ENCODE measurements around the gene C2CD2L.
"Not testable (repeated sequence)": the region's sequence is repeated elsewhere in the genome, so short reads cannot be mapped to it uniquely, and the experiment has no call there.

Gene C2CD2L

DNA sequence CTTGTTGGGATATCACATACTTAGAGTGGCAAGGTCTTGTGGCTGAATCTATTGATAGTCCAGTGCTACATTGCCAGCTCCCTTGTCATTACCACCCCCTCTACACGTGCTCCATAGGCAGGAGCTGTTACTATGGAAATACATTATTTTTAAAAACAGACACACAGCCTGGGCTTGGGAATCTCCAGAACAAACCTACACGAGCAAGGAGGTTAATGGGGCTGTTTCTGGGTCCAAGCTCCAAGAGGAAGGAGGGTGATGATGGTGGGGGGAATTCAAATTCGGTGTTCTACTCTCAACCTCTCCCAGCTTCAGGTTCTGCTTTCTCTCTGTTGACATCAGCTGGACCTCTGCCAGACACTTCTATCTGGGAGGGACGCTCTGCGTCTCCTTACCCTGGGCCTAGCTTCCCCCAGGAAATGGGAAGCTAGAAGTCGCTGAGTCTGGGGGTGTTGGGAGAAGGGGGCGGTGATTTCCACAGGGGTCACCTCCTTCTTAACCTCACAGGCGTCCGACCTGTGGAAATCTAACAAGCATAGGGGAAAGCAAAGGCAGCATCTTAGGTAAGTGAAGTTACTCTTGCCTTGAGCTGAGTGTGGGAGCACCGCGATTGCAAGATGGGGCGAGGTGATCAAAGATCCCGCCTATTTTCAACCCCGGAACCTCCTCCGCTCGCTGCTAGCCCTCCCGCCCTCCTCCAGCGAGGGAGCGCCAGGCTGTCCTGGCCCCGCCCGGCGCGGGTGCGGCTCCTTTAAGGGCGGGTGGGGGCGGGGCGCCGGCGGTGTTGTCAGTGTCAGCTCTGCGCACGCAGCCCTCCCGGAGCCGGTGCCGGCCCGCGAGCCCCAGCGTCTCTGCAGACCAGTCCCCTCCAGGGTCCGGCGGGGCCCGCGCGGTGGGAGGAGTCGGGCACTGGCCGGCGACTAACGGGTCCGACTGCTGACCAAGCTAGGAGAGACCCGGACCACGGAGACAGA is at the start of gene C2CD2L:
Gene C2CD2L, plus strand, starts transcription at position 781 of the 974 bp plus-strand sequence. CDS start 398 bp downstream, outside the sequence.
- DNase-seq = peak; percentile 77 to 95 (median 90)
- intact Hi-C loops (cut with DNase I) = no loop called here

DNA sequence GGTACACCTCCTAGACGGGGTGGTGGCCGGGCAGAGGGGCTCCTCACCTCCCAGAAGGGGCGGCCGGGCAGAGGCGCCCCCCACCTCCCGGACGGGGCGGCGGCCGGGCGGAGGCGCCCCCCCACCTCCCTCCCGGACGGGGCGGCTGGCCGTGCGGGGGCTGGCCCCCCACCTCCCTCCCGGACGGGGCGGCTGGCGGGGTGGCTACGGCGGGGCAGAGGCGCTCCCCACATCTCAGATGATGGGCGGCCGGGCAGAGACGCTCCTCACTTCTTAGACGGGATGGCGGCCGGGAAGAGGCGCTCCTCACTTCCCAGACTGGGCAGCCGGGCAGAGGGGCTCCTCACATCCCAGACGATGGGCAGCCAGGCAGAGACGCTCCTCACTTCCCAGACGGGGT is 48.0 kb upstream of the C2CD2L start:
- intact Hi-C loops (cut with DNase I); DNase-seq: not testable (repeated sequence)

DNA sequence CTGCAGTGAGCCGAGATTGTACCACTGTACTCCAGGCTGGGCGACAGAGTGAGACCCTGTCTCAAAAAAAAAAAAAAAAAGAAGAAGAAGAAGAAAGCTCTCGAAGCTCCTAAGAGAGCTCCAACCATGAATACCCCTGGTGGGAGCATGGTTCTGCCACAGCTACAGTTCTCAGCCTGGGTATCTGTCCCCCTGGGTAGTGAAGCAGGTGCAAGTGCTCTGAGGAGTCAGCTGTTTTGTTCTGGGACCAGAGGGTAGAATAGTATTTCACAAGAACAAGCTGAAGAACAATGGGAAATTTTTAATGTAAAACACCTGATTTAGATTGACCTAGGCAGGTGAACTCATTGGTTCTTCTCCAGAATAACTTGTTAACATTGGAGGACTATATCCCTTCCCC is 45.9 kb upstream of the C2CD2L start:
- no peak for DNase-seq
- intact Hi-C loops (cut with DNase I) = no loop called here

DNA sequence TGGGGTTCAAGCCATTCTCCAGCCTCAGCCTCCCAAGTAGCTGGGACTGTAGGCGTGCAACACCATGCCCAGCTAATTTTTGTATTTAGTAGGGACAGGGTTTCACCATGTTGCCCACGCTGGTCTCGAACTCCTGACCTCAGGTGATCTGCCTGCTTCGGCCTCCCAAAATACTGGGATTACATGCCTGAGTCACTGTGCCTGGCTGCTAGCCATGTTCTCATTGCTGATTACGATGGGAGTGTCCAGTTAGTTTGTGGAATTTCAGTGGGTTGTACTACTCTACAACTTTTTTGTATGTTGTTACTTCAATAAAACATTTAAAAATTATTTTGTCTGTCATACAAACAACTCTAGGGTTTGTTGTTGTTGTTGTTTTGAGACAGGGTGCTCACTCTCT is 44.4 kb upstream of the C2CD2L start:
- no peak for DNase-seq
- intact Hi-C loops (cut with DNase I) = no loop called here

DNA sequence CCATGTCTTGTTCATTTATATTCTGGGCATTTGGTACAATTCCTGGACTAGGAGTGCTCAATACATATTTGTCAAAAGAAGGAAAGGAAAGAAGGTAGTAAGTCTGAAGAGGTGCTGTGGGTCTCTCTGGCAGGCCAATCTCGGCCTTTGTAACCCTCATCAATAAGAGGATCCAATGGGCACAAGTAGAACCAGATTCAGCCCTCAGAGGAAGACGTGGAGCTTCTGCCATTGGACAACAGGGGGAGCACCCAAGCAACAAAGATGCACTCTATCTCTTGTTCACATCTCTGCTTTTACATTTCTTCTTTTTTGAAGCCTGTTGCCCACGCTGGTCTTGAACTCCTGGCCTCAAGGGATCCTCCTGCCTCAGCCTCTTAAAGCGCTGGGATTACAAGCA is 41.8 kb upstream of the C2CD2L start:
- no peak for DNase-seq
- intact Hi-C loops (cut with DNase I) = no loop called here

DNA sequence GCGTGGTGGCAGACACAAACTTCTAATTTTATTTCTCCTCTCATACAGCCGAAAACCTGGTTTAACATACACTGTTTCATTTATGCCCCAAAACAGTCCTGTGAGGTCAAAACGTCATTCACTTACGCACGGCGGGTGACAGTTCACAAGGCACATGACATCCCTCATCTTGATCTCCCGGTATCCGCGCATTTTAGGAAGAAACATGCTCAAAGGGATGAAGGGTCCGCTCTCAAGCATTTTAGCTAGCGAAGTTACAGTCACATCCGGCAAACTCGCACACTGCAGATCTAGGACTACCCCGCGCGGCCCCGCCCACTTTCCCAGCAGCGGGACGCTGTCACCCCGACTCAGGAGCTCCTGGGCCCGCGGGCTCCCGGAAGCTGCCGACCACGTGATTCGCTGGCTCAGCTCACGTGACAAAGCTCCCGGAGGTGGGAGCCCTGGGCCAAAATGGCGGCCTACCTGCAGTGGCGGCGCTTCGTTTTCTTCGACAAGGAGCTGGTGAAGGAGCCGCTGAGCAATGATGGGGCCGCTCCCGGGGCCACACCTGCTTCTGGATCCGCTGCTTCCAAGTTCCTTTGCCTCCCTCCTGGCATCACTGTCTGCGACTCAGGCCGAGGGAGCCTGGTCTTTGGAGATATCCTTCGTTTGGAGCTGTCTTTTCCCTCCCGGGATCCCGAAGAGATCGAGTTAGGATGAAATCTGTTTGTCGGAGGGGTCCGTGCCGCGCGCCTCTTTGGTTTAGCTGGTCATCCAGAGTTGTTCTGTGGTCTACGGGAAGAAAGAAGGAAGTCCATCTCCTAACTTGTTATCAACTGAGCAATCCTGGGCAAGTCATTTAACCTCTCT is 39.5 kb upstream of the C2CD2L start, which contains the start of gene VPS11:
Gene VPS11, plus strand, starts transcription at position 448 of the 852 bp plus-strand sequence. Its CDS starts 6 bp downstream, at position 454.
- intact Hi-C loops (cut with DNase I) = no loop called here
- peak; percentile 94 to 100 (median 98) for DNase-seq

DNA sequence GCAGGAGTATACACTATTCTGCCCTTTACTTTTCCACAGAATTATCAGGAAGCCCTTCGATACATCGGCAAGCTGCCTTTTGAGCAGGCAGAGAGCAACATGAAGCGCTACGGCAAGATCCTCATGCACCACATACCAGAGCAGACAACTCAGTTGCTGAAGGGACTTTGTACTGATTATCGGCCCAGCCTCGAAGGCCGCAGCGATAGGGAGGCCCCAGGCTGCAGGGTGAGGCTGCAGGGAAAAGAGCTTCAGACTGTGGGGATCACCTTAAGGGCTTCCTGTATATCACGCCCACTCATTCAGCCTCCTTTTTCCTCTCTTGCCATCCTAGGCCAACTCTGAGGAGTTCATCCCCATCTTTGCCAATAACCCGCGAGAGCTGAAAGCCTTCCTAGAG is 29.3 kb upstream of the C2CD2L start:
- no peak for DNase-seq
- intact Hi-C loops (cut with DNase I) = no loop called here

DNA sequence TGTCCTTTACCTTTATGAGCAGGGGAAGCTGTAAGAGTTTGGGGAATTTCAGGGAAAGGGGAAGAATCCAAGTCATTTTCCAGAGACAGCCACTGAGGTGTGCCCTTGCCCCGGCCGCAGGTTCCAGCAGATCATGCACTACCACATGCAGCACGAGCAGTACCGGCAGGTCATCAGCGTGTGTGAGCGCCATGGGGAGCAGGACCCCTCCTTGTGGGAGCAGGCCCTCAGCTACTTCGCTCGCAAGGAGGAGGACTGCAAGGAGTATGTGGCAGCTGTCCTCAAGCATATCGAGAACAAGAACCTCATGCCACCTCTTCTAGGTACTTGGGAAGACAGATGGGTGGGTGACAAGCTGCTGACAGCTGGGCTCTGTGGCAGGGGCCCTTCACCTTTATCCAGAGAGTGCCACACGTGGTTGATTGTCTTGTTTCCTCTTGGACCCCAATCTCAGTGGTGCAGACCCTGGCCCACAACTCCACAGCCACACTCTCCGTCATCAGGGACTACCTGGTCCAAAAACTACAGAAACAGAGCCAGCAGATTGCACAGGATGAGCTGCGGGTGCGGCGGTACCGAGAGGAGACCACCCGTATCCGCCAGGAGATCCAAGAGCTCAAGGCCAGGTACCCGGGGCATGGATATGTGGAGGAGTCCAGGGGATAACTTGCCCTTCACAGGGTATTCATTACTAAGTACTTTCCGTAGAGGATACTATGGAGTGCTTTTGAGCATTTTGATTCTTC is 28.3 kb upstream of the C2CD2L start:
- no peak for DNase-seq
- intact Hi-C loops (cut with DNase I) = no loop called here

DNA sequence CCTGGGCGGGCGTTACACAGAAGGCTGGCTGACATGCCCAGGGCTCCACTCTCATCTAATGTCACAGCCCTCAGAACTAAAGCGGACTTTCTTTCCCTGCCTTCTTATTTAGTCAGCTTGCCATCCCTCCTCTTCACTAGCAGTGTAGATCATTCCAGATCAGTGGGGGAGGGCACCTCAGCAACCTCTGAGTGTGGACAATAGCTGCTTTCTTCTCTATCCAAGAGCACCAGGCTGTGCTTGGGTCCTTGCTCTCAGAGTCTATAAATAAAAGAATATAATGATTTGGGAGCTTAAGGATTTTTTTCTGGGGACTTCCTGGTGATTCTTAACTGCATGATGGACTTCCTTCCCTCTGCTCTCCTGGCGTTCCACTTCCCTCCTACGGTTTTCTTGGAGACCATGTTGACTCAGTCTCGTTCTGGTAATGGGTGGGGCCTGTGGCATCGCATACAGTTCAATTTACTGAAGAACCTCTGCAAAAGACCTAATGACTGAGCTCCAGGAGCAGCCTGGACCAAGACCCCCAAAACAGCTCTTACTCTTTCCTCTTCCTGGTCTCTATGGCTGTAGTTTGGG is 25.4 kb upstream of the C2CD2L start:
- peak in 34 of 42 donors; percentile 41 to 88 (median 69) for DNase-seq
- intact Hi-C loops (cut with DNase I) = no loop called here

DNA sequence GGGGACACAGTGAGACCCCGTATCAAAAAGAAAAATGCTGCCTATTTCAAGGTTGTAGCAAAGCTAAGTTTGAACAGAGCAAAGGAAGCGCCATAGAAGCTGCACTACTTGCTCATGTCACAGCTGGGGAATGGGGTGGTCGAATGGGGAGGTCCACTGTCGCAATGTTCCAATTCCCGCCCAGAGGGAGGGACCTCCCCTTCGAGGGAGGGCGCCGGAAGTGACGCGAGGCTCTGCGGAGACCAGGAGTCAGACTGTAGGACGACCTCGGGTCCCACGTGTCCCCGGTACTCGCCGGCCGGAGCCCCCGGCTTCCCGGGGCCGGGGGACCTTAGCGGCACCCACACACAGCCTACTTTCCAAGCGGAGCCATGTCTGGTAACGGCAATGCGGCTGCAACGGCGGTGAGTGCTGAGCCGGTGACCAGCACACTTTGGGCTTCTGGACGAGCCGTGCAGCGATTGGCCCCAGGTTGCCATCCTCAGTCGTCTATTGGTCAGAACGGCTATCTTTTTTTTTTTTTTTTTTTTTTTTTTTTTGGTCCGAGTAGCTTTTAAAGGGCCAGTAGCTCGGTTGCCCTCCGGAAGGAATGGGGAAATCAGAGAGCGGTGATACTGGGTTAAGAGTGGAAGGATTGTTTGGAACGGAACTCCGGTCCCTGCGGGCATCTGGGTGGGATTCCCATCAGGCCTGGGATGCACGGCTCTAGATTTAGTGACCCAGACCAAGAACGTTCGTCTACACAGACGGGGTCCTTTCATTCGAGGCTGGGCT is 22.3 kb upstream of the C2CD2L start, which contains the start of gene HMBS:
Gene HMBS, plus strand, starts transcription at position 219 of the 774 bp plus-strand sequence. Its CDS starts 153 bp downstream, at position 372.
- peak; percentile 93 to 98 (median 97) for DNase-seq
- intact Hi-C loops (cut with DNase I) = no loop called here

DNA sequence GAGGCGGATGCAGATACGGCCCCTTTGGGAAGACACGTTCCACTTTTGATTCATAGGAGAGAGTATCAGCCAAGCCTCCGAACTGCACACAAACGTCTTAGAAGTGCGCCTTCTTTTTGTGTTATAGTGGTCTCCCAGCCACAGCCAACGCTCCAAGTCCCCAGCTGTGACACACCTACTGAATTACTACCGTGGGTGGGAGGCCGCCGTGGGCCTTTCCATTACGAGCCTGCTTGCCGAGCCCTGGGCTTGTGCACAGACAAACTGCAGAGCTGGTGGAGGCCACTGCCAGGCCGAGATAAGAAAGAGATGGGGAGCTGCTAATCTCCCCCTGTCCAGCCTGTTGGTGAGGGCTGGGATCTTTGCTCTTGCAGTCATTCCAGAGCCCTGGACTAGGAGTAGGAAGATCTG is 21.7 kb upstream of the C2CD2L start:
- intact Hi-C loops (cut with DNase I) = no loop called here

DNA sequence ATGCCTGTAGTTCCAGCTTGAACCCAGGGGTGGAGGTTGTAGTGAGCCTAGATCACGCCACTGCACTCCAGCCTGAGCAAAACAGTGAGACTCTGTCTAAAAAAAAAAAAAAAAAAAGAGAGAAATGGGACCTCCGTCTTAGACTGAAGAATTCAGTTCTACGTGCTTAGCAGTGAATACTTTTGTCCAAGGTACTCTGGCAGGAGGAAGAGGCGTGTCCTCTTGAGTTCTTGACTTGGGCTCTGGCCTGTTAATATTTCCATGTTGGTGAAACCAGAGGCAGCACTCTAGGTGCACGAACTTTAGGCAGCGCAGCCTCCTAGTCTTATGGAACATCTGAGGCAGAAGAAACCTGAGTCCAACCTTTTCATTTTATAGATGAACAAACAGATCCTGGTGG is 20.0 kb upstream of the C2CD2L start:
- no peak for DNase-seq
- intact Hi-C loops (cut with DNase I) = no loop called here

More for the DNA sequence above, 21.7 kb upstream of the C2CD2L start:
- peak in 3 of 42 donors; percentile 21 to 54 (median 33) for DNase-seq

DNA sequence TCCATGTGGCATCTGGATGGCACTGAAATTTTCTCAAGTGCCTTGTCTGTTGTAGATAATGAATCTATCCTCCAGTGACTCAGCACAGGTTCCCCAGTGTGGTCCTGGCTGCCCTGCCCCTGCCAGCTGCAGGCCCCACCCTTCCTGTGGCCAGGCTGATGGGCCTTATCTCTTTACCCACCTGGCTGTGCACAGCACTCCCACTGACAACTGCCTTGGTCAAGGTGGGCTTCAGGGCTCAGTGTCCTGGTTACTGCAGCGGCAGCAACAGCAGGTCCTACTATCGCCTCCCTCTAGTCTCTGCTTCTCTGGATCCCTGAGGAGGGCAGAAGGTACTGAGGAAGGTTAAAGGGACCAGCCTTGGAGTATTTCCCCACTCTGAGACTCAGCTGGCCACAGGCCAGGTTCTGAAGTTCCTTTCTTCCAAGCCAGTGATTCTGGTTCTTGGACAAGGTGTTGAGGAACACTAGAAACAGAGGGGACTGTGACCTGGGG is 19.4 kb upstream of the C2CD2L start:
- DNase-seq = no peak
- intact Hi-C loops (cut with DNase I) = no loop called here

DNA sequence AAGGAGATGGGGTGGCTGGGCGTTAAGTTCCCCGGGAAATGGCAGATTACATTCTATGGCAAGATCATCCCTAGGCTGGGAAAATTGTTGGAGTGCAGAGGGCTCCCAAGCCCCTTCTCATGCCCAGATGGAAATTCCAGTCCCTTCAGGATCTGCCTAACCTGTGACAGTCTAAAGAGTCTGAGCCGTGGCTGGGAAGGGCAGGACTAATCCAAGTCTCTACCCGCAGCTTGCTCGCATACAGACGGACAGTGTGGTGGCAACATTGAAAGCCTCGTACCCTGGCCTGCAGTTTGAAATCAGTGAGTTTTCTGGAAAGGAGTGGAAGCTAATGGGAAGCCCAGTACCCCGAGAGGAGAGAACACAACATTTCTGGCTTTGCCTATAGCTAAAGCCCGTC is 18.7 kb upstream of the C2CD2L start:
- intact Hi-C loops (cut with DNase I) = no loop called here
- DNase-seq = no peak

DNA sequence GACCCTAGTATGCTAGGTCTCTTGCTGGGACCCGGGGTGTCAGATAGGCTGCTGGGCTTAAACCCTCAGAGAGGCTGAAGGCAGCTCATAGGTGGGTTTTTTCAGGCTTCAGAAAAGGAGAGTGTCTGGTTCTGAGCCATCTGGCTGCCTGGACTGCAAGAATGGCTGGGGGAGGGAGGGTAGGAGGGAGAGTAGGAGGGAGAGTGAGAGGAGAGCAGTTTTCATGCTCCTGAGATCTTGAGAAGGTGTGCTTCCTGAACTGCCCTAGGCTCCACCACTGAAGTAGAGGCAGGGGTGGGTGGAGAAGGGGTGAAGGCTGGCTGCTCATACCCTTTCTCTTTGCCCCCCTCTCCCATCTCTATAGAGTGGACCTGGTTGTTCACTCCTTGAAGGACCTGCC is 17.8 kb upstream of the C2CD2L start:
- DNase-seq = no peak
- intact Hi-C loops (cut with DNase I) = no loop called here

DNA sequence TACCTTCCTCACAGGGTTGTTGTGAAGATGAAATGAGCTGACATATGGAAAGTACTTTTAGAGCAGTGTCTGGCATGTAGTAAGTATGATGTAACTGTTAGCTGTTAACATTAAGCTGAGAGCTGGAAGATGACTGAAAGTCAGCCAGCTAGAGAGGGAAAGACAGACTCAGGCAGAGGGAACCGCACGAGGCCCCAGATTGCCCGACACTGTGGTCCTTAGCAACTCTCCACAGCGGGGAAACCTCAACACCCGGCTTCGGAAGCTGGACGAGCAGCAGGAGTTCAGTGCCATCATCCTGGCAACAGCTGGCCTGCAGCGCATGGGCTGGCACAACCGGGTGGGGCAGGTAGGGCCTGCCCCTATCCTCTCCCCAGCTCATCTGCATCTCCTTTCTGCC is 16.0 kb upstream of the C2CD2L start:
- no peak for DNase-seq
- intact Hi-C loops (cut with DNase I) = no loop called here

DNA sequence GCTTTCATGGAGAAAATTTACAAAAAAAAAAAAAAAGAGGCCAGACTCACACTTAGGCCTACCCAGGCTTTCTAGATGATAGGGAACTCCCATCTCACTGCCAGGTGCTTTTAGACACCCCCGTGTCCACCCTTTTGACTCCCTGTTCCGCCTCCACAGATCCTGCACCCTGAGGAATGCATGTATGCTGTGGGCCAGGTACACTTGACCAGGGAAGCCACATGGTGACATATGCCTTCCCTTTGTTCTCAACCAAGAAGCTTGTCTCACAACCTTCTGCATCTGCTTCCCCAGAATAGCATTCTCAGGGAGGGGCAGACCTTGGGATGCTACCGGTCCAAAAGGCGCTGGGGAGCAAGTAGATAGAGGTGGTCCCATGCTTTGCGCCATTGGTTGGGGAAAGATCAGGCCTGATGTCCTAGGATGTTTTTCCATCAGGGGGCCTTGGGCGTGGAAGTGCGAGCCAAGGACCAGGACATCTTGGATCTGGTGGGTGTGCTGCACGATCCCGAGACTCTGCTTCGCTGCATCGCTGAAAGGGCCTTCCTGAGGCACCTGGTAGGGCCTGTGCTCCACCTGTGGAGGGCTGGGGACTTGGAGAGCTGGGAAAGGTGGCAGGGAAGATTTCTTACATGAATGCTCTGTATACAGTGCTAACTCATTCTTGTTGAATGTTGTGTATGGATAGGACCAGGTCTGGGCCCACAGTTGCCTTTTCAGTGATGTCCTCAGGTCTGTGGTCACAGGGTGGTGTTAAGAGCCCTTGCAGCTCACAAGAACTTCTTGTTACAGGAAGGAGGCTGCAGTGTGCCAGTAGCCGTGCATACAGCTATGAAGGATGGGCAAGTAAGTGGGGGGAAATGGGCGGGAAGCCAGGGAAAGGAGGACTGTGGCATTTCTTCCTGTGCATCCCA is 14.9 kb upstream of the C2CD2L start:
- intact Hi-C loops (cut with DNase I) = no loop called here
- DNase-seq = no peak

Data from head of caudate nucleus (tissue), 42 donors.